Stimulated activated CD4-positive, alpha-beta T cell treated with anti-CD3 and anti-CD28 coated beads, Interleukin-15, amount 100 ng/mL, for 24 hours (primary cell): ENCODE data around the gene IQCH.
"Not testable (repeated sequence)": the region's sequence is repeated elsewhere in the genome, so short reads cannot be mapped to it uniquely, and the experiment has no call there.

ENCODE experiments used
- DNase-seq: peaks from one replicate; pipeline ENCODE4 v3.0.0-alpha.2; 2020

IQCH gene

GRCh38 chr15:67401336-67401735 is 146.8 kb downstream of the IQCH start:
- no peak for DNase-seq

GRCh38 chr15:67403428-67404154 is 149.0 kb downstream of the IQCH start:
- DNase-seq, result no peak

- DNase-seq, result no peak
These were observed 150.9 kb downstream of the IQCH start for GRCh38 chr15:67405208-67406191.

- no peak for DNase-seq
These were observed 151.8 kb downstream of the IQCH start for GRCh38 chr15:67406257-67406861.

GRCh38 chr15:67407786-67408185 is 153.2 kb downstream of the IQCH start:
- DNase-seq, result no peak

GRCh38 chr15:67409175-67409574 is 154.6 kb downstream of the IQCH start:
- DNase-seq, result no peak

- no peak for DNase-seq
These were observed 156.9 kb downstream of the IQCH start for GRCh38 chr15:67411486-67411885.

- no peak for DNase-seq
These were observed 159.3 kb downstream of the IQCH start for GRCh38 chr15:67413770-67414390.

GRCh38 chr15:67415181-67415580 is 160.6 kb downstream of the IQCH start:
- DNase-seq, result no peak

GRCh38 chr15:67416891-67417290 is 162.3 kb downstream of the IQCH start:
- no peak for DNase-seq

- DNase-seq, result no peak
These were observed 165.1 kb downstream of the IQCH start for GRCh38 chr15:67419705-67420104.

- no peak for DNase-seq
These were observed 165.6 kb downstream of the IQCH start for GRCh38 chr15:67420137-67420536.

GRCh38 chr15:67421105-67421504 is 166.5 kb downstream of the IQCH start:
- DNase-seq, result no peak

- DNase-seq, result no peak
These were observed 167.7 kb downstream of the IQCH start for GRCh38 chr15:67422296-67422695.

- peak; percentile 47 for DNase-seq
These were observed 179.0 kb downstream of the IQCH start for GRCh38 chr15:67433495-67434099.

- not testable (repeated sequence) for DNase-seq
These were observed 182.0 kb downstream of the IQCH start for GRCh38 chr15:67436351-67437250.

GRCh38 chr15:67444100-67444499 is 189.5 kb downstream of the IQCH start:
- no peak for DNase-seq

GRCh38 chr15:67446449-67446848 is 191.9 kb downstream of the IQCH start:
- DNase-seq, result no peak

- not testable (repeated sequence) for DNase-seq
These were observed 193.8 kb downstream of the IQCH start for GRCh38 chr15:67448372-67448771.

GRCh38 chr15:67453703-67454102 is 199.1 kb downstream of the IQCH start:
- not testable (repeated sequence) for DNase-seq
